Stimulated activated CD4-positive, alpha-beta T cell treated with anti-CD3 and anti-CD28 coated beads, Interleukin-4, amount 100 ng/mL, for 24 hours (primary cell): ENCODE results near the gene STAT5B.
A peak's percentile ranks its signal among the peaks of the same experiment; 100 is the strongest.
"Not testable (repeated sequence)": the region's sequence is repeated elsewhere in the genome, so short reads cannot be mapped to it uniquely, and the experiment has no call there.

Experiments
- DNase-seq: peaks from one replicate; pipeline ENCODE4 v3.0.0-alpha.2; 2020

Gene STAT5B

GRCh38 chr17:42266918-42267766, 9.0 kb downstream of the STAT5B start:
- DNase-seq, result peak; percentile 62

- no peak for DNase-seq
Observed at GRCh38 chr17:42266462-42266861, 9.7 kb downstream of the STAT5B start.

- not testable (repeated sequence) for DNase-seq
Observed at GRCh38 chr17:42264366-42264765, 11.8 kb downstream of the STAT5B start.

GRCh38 chr17:42260318-42260717, 15.9 kb downstream of the STAT5B start:
- no peak for DNase-seq

- DNase-seq, result no peak
Observed at GRCh38 chr17:42255445-42255844, 20.7 kb downstream of the STAT5B start.

- DNase-seq, result no peak
Observed at GRCh38 chr17:42253578-42253977, 22.6 kb downstream of the STAT5B start.

GRCh38 chr17:42252597-42253550, 23.3 kb downstream of the STAT5B start:
- DNase-seq, result no peak

- DNase-seq, result no peak
Observed at GRCh38 chr17:42251115-42251514, 25.1 kb downstream of the STAT5B start.

GRCh38 chr17:42249681-42250446, 26.3 kb downstream of the STAT5B start:
- DNase-seq, result peak; percentile 58

GRCh38 chr17:42248351-42249179, 27.6 kb downstream of the STAT5B start:
- DNase-seq, result peak; percentile 79

- no peak for DNase-seq
Observed at GRCh38 chr17:42247734-42248133, 28.5 kb downstream of the STAT5B start.

- no peak for DNase-seq
Observed at GRCh38 chr17:42246515-42246914, 29.7 kb downstream of the STAT5B start.

GRCh38 chr17:42245183-42245582, 31.0 kb downstream of the STAT5B start:
- DNase-seq, result not testable (repeated sequence)

GRCh38 chr17:42244116-42244515, 32.1 kb downstream of the STAT5B start:
- DNase-seq, result not testable (repeated sequence)

GRCh38 chr17:42243493-42243982, 32.7 kb downstream of the STAT5B start:
- DNase-seq, result no peak

GRCh38 chr17:42241871-42242270, 34.3 kb downstream of the STAT5B start:
- no peak for DNase-seq

- DNase-seq, result not testable (repeated sequence)
Observed at GRCh38 chr17:42240863-42241262, 35.3 kb downstream of the STAT5B start.

- DNase-seq, result no peak
Observed at GRCh38 chr17:42240201-42240600, 36.0 kb downstream of the STAT5B start.

GRCh38 chr17:42239576-42239975, 36.6 kb downstream of the STAT5B start:
- DNase-seq, result not testable (repeated sequence)

GRCh38 chr17:42236760-42237159, 39.4 kb downstream of the STAT5B start:
- no peak for DNase-seq

- DNase-seq, result no peak
Observed at GRCh38 chr17:42233994-42234393, 42.2 kb downstream of the STAT5B start.

GRCh38 chr17:42233156-42233555, 43.0 kb downstream of the STAT5B start:
- no peak for DNase-seq
